ENCODE data around the gene RPL38. TPM values are rescaled to one million over a fixed set of nuclear protein-coding genes. Genes with fewer than 3 reads are reported as not detected.

The RPL38 gene
- polyA plus RNA-seq, 4 donors: 823 to 1,669 (median 1,378) TPM

DNA sequence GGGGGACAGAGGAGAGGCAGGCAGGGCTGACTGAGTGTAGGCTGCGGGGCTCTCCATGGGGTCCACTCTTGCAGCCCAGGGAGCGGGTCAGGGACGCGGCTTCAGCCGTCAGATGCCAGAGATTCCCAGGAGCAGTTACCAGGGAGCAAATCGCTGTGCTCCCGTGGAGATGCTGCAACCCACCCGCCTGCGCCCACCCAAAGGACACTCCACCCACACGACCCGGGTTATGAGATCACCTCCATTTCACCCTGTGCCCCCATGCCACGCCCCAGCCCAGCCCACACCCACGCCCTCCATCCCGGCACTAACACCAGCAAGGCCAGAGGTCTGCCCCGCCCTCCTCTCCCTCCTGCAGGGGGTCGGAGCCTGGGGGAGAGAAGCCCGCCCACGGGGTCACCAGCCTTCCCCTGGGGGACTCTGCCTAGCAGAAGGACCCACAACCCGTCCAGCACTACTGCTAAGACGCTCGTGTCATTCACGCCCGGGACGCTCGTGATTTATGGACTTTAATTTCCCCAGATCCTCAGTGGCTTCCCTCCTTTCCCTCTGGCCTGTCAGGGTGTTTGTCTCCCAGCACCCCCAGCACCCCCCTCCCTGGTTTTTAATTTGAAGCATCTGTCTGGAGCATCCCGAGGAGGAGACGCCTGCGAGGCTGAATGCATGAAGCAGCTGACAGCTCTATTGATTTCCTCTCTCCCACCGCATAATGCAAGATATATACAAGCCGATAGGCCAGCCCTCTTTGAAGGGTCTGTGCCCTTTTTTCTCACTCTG is 6.7 kb upstream of the RPL38 start:
- FAIRE-seq (no peak), DNase-seq (no peak)
- Histone ChIP-seq H3K27me3 (ENCODE audit: control insufficient read depth in 3 of 3, insufficient read depth in 3 of 3, low read length in 3 of 3) (peaks cover 0 to 16% (median 0%) of the 10 kb centered on the region in 3 donors), H3K27ac (ENCODE audit: low read depth in 1 of 3, low read length in 2 of 3) (no peak overlapping the region), H3K36me3 (ENCODE audit: control insufficient read depth in 3 of 3, insufficient read depth in 2 of 3, low read depth in 1 of 3, low read length in 3 of 3) (no peaks in the 10 kb centered on the region), H3K4me3 (ENCODE audit: low read depth in 1 of 3, low read length in 3 of 3) (no peak overlapping the region), H3K9me3 (ENCODE audit: control insufficient read depth in 2 of 2, insufficient read depth in 1 of 2, low read depth in 1 of 2, low read length in 1 of 2) (no peaks in the 10 kb centered on the region), H3K4me1 (ENCODE audit: control insufficient read depth in 3 of 3, insufficient read depth in 2 of 3, low read depth in 1 of 3, low read length in 2 of 3) (peaks cover 0 to 7% (median 2%) of the 10 kb centered on the region in 3 donors)
- 26 to 47% (median 28%) methylated on average over 24 to 30 of the region's 30 CpGs for WGBS, 3 donors

- Histone ChIP-seq H3K9me3 (ENCODE audit: control insufficient read depth in 2 of 2, insufficient read depth in 1 of 2, low read depth in 1 of 2, low read length in 1 of 2) (no peaks in the 10 kb centered on the region), H3K36me3 (ENCODE audit: control insufficient read depth in 3 of 3, insufficient read depth in 2 of 3, low read depth in 1 of 3, low read length in 3 of 3) (no peaks in the 10 kb centered on the region), H3K4me3 (ENCODE audit: low read depth in 1 of 3, low read length in 3 of 3) (no peak overlapping the region), H3K27ac (ENCODE audit: low read depth in 1 of 3, low read length in 2 of 3) (no peak overlapping the region), H3K4me1 (ENCODE audit: control insufficient read depth in 3 of 3, insufficient read depth in 2 of 3, low read depth in 1 of 3, low read length in 2 of 3) (peaks cover 0 to 7% (median 2%) of the 10 kb centered on the region in 3 donors), H3K27me3 (ENCODE audit: control insufficient read depth in 3 of 3, insufficient read depth in 3 of 3, low read length in 3 of 3) (peaks cover 0 to 22% (median 0%) of the 10 kb centered on the region in 3 donors)
- 89 to 98% (median 91%) methylated on average over 2 of the region's 2 CpGs for WGBS, 3 donors
- DNase-seq: no peak
- no peak for FAIRE-seq
Observed at GRCh38 chr17:74197801-74198200, 5.7 kb upstream of the RPL38 start.

- 62 to 64% (median 63%) methylated on average over 6 of the region's 6 CpGs for WGBS, 3 donors
Observed at GRCh38 chr17:74198694-74199093, 4.8 kb upstream of the RPL38 start.

GRCh38 chr17:74199306-74200092 is 4.0 kb upstream of the RPL38 start:
- Histone ChIP-seq H3K36me3 (ENCODE audit: control insufficient read depth in 3 of 3, insufficient read depth in 2 of 3, low read depth in 1 of 3, low read length in 3 of 3) (peaks cover 0 to under 1% (median 0%) of the 10 kb centered on the region in 3 donors), H3K4me3 (ENCODE audit: low read depth in 1 of 3, low read length in 3 of 3) (no peak overlapping the region), H3K9me3 (ENCODE audit: control insufficient read depth in 2 of 2, insufficient read depth in 1 of 2, low read depth in 1 of 2, low read length in 1 of 2) (no peaks in the 10 kb centered on the region), H3K4me1 (ENCODE audit: control insufficient read depth in 3 of 3, insufficient read depth in 2 of 3, low read depth in 1 of 3, low read length in 2 of 3) (peaks cover 0 to 1% (median 0%) of the 10 kb centered on the region in 3 donors), H3K27ac (ENCODE audit: low read depth in 1 of 3, low read length in 2 of 3) (no peak overlapping the region), H3K27me3 (ENCODE audit: control insufficient read depth in 3 of 3, insufficient read depth in 3 of 3, low read length in 3 of 3) (peaks cover 0 to 27% (median 0%) of the 10 kb centered on the region in 3 donors)
- DNase-seq (peak; percentile 62 to 80), FAIRE-seq (no peak)
- 18 to 22% (median 22%) methylated on average over 33 to 35 of the region's 35 CpGs for whole genome bisulfite sequencing, 3 donors

More at GRCh38 chr17:74198694-74199093, 4.8 kb upstream of the RPL38 start:
- Histone ChIP-seq H3K4me3 (ENCODE audit: low read depth in 1 of 3, low read length in 3 of 3) (no peak overlapping the region), H3K27ac (ENCODE audit: low read depth in 1 of 3, low read length in 2 of 3) (no peak overlapping the region), H3K9me3 (ENCODE audit: control insufficient read depth in 2 of 2, insufficient read depth in 1 of 2, low read depth in 1 of 2, low read length in 1 of 2) (no peaks in the 10 kb centered on the region), H3K4me1 (ENCODE audit: control insufficient read depth in 3 of 3, insufficient read depth in 2 of 3, low read depth in 1 of 3, low read length in 2 of 3) (peaks cover 0 to under 1% (median 0%) of the 10 kb centered on the region in 3 donors), H3K36me3 (ENCODE audit: control insufficient read depth in 3 of 3, insufficient read depth in 2 of 3, low read depth in 1 of 3, low read length in 3 of 3) (no peaks in the 10 kb centered on the region), H3K27me3 (ENCODE audit: control insufficient read depth in 3 of 3, insufficient read depth in 3 of 3, low read length in 3 of 3) (peaks cover 0 to 27% (median 0%) of the 10 kb centered on the region in 3 donors)
- FAIRE-seq (no peak), DNase-seq (no peak)

GRCh38 chr17:74200112-74200511 is 3.4 kb upstream of the RPL38 start:
- Histone ChIP-seq H3K4me1 (ENCODE audit: control insufficient read depth in 3 of 3, insufficient read depth in 2 of 3, low read depth in 1 of 3, low read length in 2 of 3) (peaks cover 0 to 7% (median 0%) of the 10 kb centered on the region in 3 donors), H3K27me3 (ENCODE audit: control insufficient read depth in 3 of 3, insufficient read depth in 3 of 3, low read length in 3 of 3) (peaks cover 0 to 27% (median 0%) of the 10 kb centered on the region in 3 donors), H3K36me3 (ENCODE audit: control insufficient read depth in 3 of 3, insufficient read depth in 2 of 3, low read depth in 1 of 3, low read length in 3 of 3) (peaks cover 0 to 4% (median 2%) of the 10 kb centered on the region in 3 donors), H3K9me3 (ENCODE audit: control insufficient read depth in 2 of 2, insufficient read depth in 1 of 2, low read depth in 1 of 2, low read length in 1 of 2) (no peaks in the 10 kb centered on the region), H3K27ac (ENCODE audit: low read depth in 1 of 3, low read length in 2 of 3) (no peak overlapping the region), H3K4me3 (ENCODE audit: low read depth in 1 of 3, low read length in 3 of 3) (no peak overlapping the region)
- FAIRE-seq (no peak), DNase-seq (no peak)
- WGBS, 3 donors: 62 to 67% (median 64%) methylated on average over 10 of the region's 10 CpGs

DNA sequence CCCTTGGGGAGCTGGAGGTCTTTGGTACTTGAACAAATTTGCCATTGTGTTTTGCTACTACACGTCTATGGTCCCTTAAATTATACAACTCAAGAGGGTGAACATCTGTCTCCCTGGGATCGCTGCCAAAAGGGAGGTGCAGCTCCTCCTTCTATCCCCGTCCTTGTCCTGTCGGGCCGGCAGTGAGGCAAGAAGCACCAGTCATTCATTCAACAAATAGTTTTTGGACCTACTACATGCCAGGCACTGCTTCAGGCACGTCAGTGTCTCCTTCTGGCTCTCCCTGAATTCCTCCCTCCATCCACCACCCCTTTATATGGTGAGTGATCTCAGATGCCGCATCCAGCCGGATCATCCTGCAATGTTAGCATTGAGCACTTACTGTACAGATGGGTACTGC is 2.2 kb upstream of the RPL38 start:
- Histone ChIP-seq H3K27ac (ENCODE audit: low read depth in 1 of 3, low read length in 2 of 3) (no peak overlapping the region), H3K9me3 (ENCODE audit: control insufficient read depth in 2 of 2, insufficient read depth in 1 of 2, low read depth in 1 of 2, low read length in 1 of 2) (no peaks in the 10 kb centered on the region), H3K4me3 (ENCODE audit: low read depth in 1 of 3, low read length in 3 of 3) (no peak overlapping the region), H3K36me3 (ENCODE audit: control insufficient read depth in 3 of 3, insufficient read depth in 2 of 3, low read depth in 1 of 3, low read length in 3 of 3) (peaks cover 0 to 14% (median 5%) of the 10 kb centered on the region in 3 donors), H3K4me1 (ENCODE audit: control insufficient read depth in 3 of 3, insufficient read depth in 2 of 3, low read depth in 1 of 3, low read length in 2 of 3) (peaks cover 0 to 12% (median 0%) of the 10 kb centered on the region in 3 donors), H3K27me3 (ENCODE audit: control insufficient read depth in 3 of 3, insufficient read depth in 3 of 3, low read length in 3 of 3) (peaks cover 0 to 21% (median 0%) of the 10 kb centered on the region in 3 donors)
- 23 to 43% (median 35%) methylated on average over 8 of the region's 8 CpGs for WGBS, 3 donors
- FAIRE-seq (no peak), DNase-seq (peak; percentile 38 to 43)

GRCh38 chr17:74201948-74202347 is 1.5 kb upstream of the RPL38 start:
- 64 to 80% (median 79%) methylated on average over 10 of the region's 10 CpGs for WGBS, 3 donors
- peaks cover 0 to 14% (median 0%) of the 10 kb centered on the region in 3 donors for H3K27me3 ChIP-seq (ENCODE audit: control insufficient read depth in 3 of 3, insufficient read depth in 3 of 3, low read length in 3 of 3)
- H3K4me1 ChIP-seq (ENCODE audit: control insufficient read depth in 3 of 3, insufficient read depth in 2 of 3, low read depth in 1 of 3, low read length in 2 of 3): peaks cover 0 to 12% (median 0%) of the 10 kb centered on the region in 3 donors
- FAIRE-seq (no peak), DNase-seq (no peak)
- peaks cover 0 to 21% (median 5%) of the 10 kb centered on the region in 3 donors for H3K36me3 ChIP-seq (ENCODE audit: control insufficient read depth in 3 of 3, insufficient read depth in 2 of 3, low read depth in 1 of 3, low read length in 3 of 3)
- no peaks in the 10 kb centered on the region for H3K9me3 ChIP-seq (ENCODE audit: control insufficient read depth in 2 of 2, insufficient read depth in 1 of 2, low read depth in 1 of 2, low read length in 1 of 2)
- H3K27ac ChIP-seq (ENCODE audit: low read depth in 1 of 3, low read length in 2 of 3): no peak overlapping the region
- no peak overlapping the region for H3K4me3 ChIP-seq (ENCODE audit: low read depth in 1 of 3, low read length in 3 of 3)

- Histone ChIP-seq H3K27ac (ENCODE audit: low read depth in 1 of 3, low read length in 2 of 3) (no peak overlapping the region), H3K4me1 (ENCODE audit: control insufficient read depth in 3 of 3, insufficient read depth in 2 of 3, low read depth in 1 of 3, low read length in 2 of 3) (peaks cover 0 to 12% (median 0%) of the 10 kb centered on the region in 3 donors), H3K9me3 (ENCODE audit: control insufficient read depth in 2 of 2, insufficient read depth in 1 of 2, low read depth in 1 of 2, low read length in 1 of 2) (no peaks in the 10 kb centered on the region), H3K4me3 (ENCODE audit: low read depth in 1 of 3, low read length in 3 of 3) (no peak overlapping the region), H3K27me3 (ENCODE audit: control insufficient read depth in 3 of 3, insufficient read depth in 3 of 3, low read length in 3 of 3) (peaks cover 0 to 14% (median 0%) of the 10 kb centered on the region in 3 donors), H3K36me3 (ENCODE audit: control insufficient read depth in 3 of 3, insufficient read depth in 2 of 3, low read depth in 1 of 3, low read length in 3 of 3) (peaks cover 0 to 30% (median 8%) of the 10 kb centered on the region in 3 donors)
- no peak for FAIRE-seq
- DNase-seq: no peak
- 38 to 45% (median 40%) methylated on average over 15 of the region's 15 CpGs for WGBS, 3 donors
Observed at GRCh38 chr17:74202938-74203337, 540 bp upstream of the RPL38 start.
